VCaP (cell line): ENCODE results near the gene STAT1.

Source experiments
- H3K27ac ChIP-seq: fragments of 450-650 bp; 2 replicates; pipeline ENCODE4 v1.5.1; 2017
- CTCF ChIP-seq: fragments of 450-650 bp; conservative IDR thresholded peaks from 2 replicates; pipeline ENCODE4 v1.5.1; 2017; ENCODE audit warnings: mild to moderate bottlenecking, moderate library complexity

Gene STAT1

GRCh38 chr2:190938771-190939335 is 75.1 kb downstream of the STAT1 start:
- no peak overlapping the region for H3K27ac ChIP-seq
- no peak for TF ChIP-seq CTCF

GRCh38 chr2:190935054-190935453 is 78.9 kb downstream of the STAT1 start:
- no peak overlapping the region for H3K27ac ChIP-seq
- no peak for TF ChIP-seq CTCF

- TF ChIP-seq CTCF, result no peak
- no peak overlapping the region for H3K27ac ChIP-seq
These were observed 80.6 kb downstream of the STAT1 start for GRCh38 chr2:190933361-190933760.

- H3K27ac ChIP-seq, result no peak overlapping the region
- TF ChIP-seq CTCF, result no peak
These were observed 81.5 kb downstream of the STAT1 start for GRCh38 chr2:190932514-190932913.

- TF ChIP-seq CTCF, result no peak
These were observed 83.6 kb downstream of the STAT1 start for GRCh38 chr2:190930411-190930810.

GRCh38 chr2:190929919-190930318 is 84.1 kb downstream of the STAT1 start:
- H3K27ac ChIP-seq, result no peak overlapping the region
- no peak for TF ChIP-seq CTCF

More at GRCh38 chr2:190930411-190930810, 83.6 kb downstream of the STAT1 start:
- H3K27ac ChIP-seq, result no peak overlapping the region

- no peak overlapping the region for H3K27ac ChIP-seq
- TF ChIP-seq CTCF, result no peak
These were observed 86.7 kb downstream of the STAT1 start for GRCh38 chr2:190927301-190927700.
